PFSK-1 (cell line): ENCODE measurements around the gene ZC3H13.

Experiments used
- FOXP2 ChIP-seq: optimal IDR thresholded peaks from 2 replicates; pipeline ENCODE3; 2011; ENCODE audit warnings: borderline replicate concordance, control low read depth, inconsistent platforms; ENCODE audit not compliant: insufficient read depth; ENCODE audit errors: extremely low read length, extremely low read depth
- POLR2AphosphoS5 ChIP-seq: IDR thresholded peaks from 2 replicates; pipeline ENCODE4 v1.6.1; 2012; ENCODE audit warnings: low read depth, mild to moderate bottlenecking, control low read depth, low read length, moderate library complexity
- SIN3A ChIP-seq: IDR thresholded peaks from 2 replicates; pipeline ENCODE4 v1.6.1; 2012; ENCODE audit warnings: mild to moderate bottlenecking, low read length, moderate library complexity, borderline replicate concordance; ENCODE audit not compliant: insufficient read depth
- TAF1 ChIP-seq: IDR thresholded peaks from 2 replicates; pipeline ENCODE4 v1.6.1; 2012; ENCODE audit warnings: low read length, control low read depth, borderline replicate concordance; ENCODE audit not compliant: insufficient read depth
- TF ChIP-seq, protein P1 (sequence below), 2 experiments: IDR thresholded peaks; 2 replicates each; pipeline versions ENCODE4 v1.6.1 to v1.8.0; 2011 to 2012; ENCODE audit warnings: low read depth in 2 of 2, low read length in 2 of 2, control low read depth in 1 of 2, inconsistent platforms in 1 of 2, mild to moderate bottlenecking in 1 of 2, moderate library complexity in 1 of 2; ENCODE audit not compliant: insufficient read depth in 1 of 2

DNA sequence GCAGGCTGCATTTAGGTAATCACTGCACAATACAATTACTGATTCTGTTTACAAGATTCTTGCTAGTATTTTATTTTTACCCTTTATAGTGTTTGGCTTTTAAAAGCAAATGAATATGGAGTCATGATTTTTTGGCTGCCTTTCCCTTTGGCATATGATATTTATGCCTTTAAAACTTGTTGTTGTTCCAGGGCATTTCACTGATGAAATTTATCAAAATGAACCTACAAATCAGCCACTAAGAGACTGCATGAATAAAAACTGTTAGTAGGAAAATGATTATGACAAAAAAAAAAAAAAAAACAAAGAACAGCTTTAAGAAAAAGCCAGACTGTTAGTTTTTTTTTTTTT lies 49.7 kb upstream of the ZC3H13 start:
- TF ChIP-seq, protein P1, sequence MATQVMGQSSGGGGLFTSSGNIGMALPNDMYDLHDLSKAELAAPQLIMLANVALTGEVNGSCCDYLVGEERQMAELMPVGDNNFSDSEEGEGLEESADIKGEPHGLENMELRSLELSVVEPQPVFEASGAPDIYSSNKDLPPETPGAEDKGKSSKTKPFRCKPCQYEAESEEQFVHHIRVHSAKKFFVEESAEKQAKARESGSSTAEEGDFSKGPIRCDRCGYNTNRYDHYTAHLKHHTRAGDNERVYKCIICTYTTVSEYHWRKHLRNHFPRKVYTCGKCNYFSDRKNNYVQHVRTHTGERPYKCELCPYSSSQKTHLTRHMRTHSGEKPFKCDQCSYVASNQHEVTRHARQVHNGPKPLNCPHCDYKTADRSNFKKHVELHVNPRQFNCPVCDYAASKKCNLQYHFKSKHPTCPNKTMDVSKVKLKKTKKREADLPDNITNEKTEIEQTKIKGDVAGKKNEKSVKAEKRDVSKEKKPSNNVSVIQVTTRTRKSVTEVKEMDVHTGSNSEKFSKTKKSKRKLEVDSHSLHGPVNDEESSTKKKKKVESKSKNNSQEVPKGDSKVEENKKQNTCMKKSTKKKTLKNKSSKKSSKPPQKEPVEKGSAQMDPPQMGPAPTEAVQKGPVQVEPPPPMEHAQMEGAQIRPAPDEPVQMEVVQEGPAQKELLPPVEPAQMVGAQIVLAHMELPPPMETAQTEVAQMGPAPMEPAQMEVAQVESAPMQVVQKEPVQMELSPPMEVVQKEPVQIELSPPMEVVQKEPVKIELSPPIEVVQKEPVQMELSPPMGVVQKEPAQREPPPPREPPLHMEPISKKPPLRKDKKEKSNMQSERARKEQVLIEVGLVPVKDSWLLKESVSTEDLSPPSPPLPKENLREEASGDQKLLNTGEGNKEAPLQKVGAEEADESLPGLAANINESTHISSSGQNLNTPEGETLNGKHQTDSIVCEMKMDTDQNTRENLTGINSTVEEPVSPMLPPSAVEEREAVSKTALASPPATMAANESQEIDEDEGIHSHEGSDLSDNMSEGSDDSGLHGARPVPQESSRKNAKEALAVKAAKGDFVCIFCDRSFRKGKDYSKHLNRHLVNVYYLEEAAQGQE (IDR thresholded peaks at IDR 0.05; ENCODE audit: insufficient read depth in 1 of 2, low read depth in 2 of 2, low read length in 2 of 2): no peak
- TF ChIP-seq POLR2AphosphoS5 (no peak), SIN3A (no peak), TAF1 (no peak), FOXP2 (no peak)
